K562 (cell line): ENCODE measurements around the gene IL27RA. TPM values are rescaled to one million over a fixed set of nuclear protein-coding genes. Genes with fewer than 3 reads are reported as not detected.

Source experiments
- ARID2 ChIP-seq: fragments of 450-650 bp; IDR thresholded peaks from 2 replicates; pipeline ENCODE4 v1.6.1; 2017; ENCODE audit warnings: antibody characterized with exemption, mild to moderate bottlenecking
- BHLHE40 ChIP-seq: IDR thresholded peaks from 2 replicates; pipeline ENCODE4 v1.6.1; 2011; ENCODE audit warnings: low read length, improper control_type of control experiment
- CTBP1 ChIP-seq: fragments of 450-650 bp; IDR thresholded peaks from 2 replicates; pipeline ENCODE4 v1.6.1; 2016; ENCODE audit warnings: borderline replicate concordance
- DNMT1 ChIP-seq: fragments of 450-650 bp; IDR thresholded peaks from 2 replicates; pipeline ENCODE4 v1.6.1; 2016; ENCODE audit warnings: antibody characterized with exemption, mild to moderate bottlenecking
- E2F6 ChIP-seq, 2 experiments: IDR thresholded peaks; 2 replicates each; pipeline ENCODE4 v1.6.1; 2011; ENCODE audit warnings: borderline replicate concordance in 1 of 2, control low read depth in 1 of 2, low read depth in 1 of 2, low read length in 1 of 2, mild to moderate bottlenecking in 1 of 2, mixed read lengths in 1 of 2, moderate library complexity in 1 of 2; ENCODE audit not compliant: insufficient read depth in 1 of 2, insufficient read length in 1 of 2, poor library complexity in 1 of 2, severe bottlenecking in 1 of 2; ENCODE audit errors: extremely low read depth in 1 of 2
- E4F1 ChIP-seq: fragments of 250-450 bp; sonication (Bioruptor Pico); IDR thresholded peaks from 2 replicates; pipeline ENCODE4 v1.5.0; 2021; ENCODE audit warnings: mild to moderate bottlenecking, borderline replicate concordance
- ELK3 ChIP-seq: fragments of 450-650 bp; formaldehyde crosslinking; IDR thresholded peaks from 2 replicates; pipeline ENCODE4 v1.4.0; 2020; ENCODE audit warnings: mild to moderate bottlenecking
- MCM7 ChIP-seq, 2 experiments: fragments of 450-650 bp; IDR thresholded peaks; 2 replicates each; pipeline ENCODE4 v1.6.1; 2016 to 2018
- NELFE ChIP-seq: IDR thresholded peaks from 2 replicates; pipeline ENCODE4 v1.6.1; 2011; ENCODE audit warnings: mild to moderate bottlenecking; ENCODE audit not compliant: insufficient read depth, insufficient read length
- PBX2 ChIP-seq, 2 experiments: IDR thresholded peaks in 1 of 2; conservative IDR thresholded peaks in 1 of 2; 2 replicates each; pipeline ENCODE4 v1.6.1; 2016; ENCODE audit warnings: low read depth in 2 of 2, mild to moderate bottlenecking in 1 of 2, missing compliant biosample characterization in 1 of 2, missing genetic modification characterization in 1 of 2, moderate library complexity in 1 of 2
- PHB ChIP-seq: fragments of 250-450 bp; sonication (Bioruptor Pico); IDR thresholded peaks from 2 replicates; pipeline ENCODE4 v1.5.0; 2021
- POLR3G ChIP-seq: IDR thresholded peaks from 2 replicates; pipeline ENCODE4 v1.6.1; 2011; ENCODE audit not compliant: insufficient read length, insufficient replicate concordance; ENCODE audit errors: extremely low read depth
- RBM15 ChIP-seq: fragments of 200-400 bp; formaldehyde crosslinking; IDR thresholded peaks from 2 replicates; pipeline ENCODE4 v1.6.1; 2018; ENCODE audit warnings: mild to moderate bottlenecking, low read length, moderate library complexity; ENCODE audit not compliant: insufficient read depth
- RFX7 ChIP-seq: fragments of 250-450 bp; sonication (Bioruptor Pico); IDR thresholded peaks from 2 replicates; pipeline ENCODE4 v1.5.1; 2021; ENCODE audit warnings: mild to moderate bottlenecking
- SRSF9 ChIP-seq: fragments of 200-400 bp; formaldehyde crosslinking; IDR thresholded peaks from 2 replicates; pipeline ENCODE4 v1.6.1; 2017; ENCODE audit warnings: low read depth, low read length, borderline replicate concordance
- TFAM ChIP-seq: fragments of 250-450 bp; sonication (Bioruptor Pico); conservative IDR thresholded peaks from 2 replicates; pipeline ENCODE4 v1.5.0; 2021; ENCODE audit warnings: mild to moderate bottlenecking, moderate library complexity
- ZBTB17 ChIP-seq: fragments of 450-650 bp; formaldehyde crosslinking; IDR thresholded peaks from 2 replicates; pipeline ENCODE4 v1.4.0; 2020; ENCODE audit warnings: mild to moderate bottlenecking
- ZNF134 ChIP-seq: fragments of 250-450 bp; sonication (Bioruptor Pico); conservative IDR thresholded peaks from 2 replicates; pipeline ENCODE4 v1.4.0; 2020
- polyA plus RNA-seq, 8 experiments: library from polyadenylated mRNA; depleted of rRNA in 4 of 8; stranded (reverse) in 5 of 8; unstranded in 3 of 8; fragments of >200 nt; fragmentation: Nextera tagmentation in 2 of 8; fragmentation: Illumina TruSeq in 1 of 8; extraction: Ambion mirVana in 2 of 8; extraction: Trizol in 1 of 8; gene quantifications; 2 replicates each; pipeline versions ENCODE4 v1.2.1 to v1.2.3, GENCODE V29; 2011 to 2014; ENCODE audit warnings: inconsistent platforms in 1 of 8, missing spikeins in 1 of 8
- total RNA-seq, 7 experiments: library from RNA; depleted of rRNA in 6 of 7; stranded (reverse); fragments of >200 nt in 6 of 7; fragmentation: Illumina TruSeq in 2 of 7; extraction: Trizol in 2 of 7; gene quantifications; 2 replicates each; pipeline versions ENCODE4 v1.2.1 to v1.2.3, GENCODE V29; 2011 to 2021; ENCODE audit warnings: low replicate concordance in 1 of 7

The IL27RA gene
- total and polyA plus RNA-seq, 9 of the 15 experiments (the other 6 are each of a cell fraction or from before 2014, with no cell fraction given): 1.9 to 15.9 (median 12.0) TPM

- TF ChIP-seq CTBP1: peak; percentile 44; the same call in 1 of the 2 replicates
- TF ChIP-seq ZBTB17 (CRISPR knock-in tag): no peak
- TF ChIP-seq RFX7 (CRISPR knock-in tag): no peak
- TF ChIP-seq BHLHE40: 0 out of 2 replicates have a peak, but pooled peaks have one; percentile 49
- no peak for TF ChIP-seq TFAM (CRISPR knock-in tag)
- no peak for TF ChIP-seq MCM7 (IDR thresholded peaks at IDR 0.05)
- no peak for TF ChIP-seq ELK3
- no peak for TF ChIP-seq ZNF134
- no peak for TF ChIP-seq E4F1
- TF ChIP-seq E2F6 (IDR thresholded peaks at IDR 0.05; ENCODE audit: borderline replicate concordance in 1 of 2, extremely low read depth in 1 of 2, insufficient read depth in 1 of 2, insufficient read length in 1 of 2, low read depth in 1 of 2, low read length in 1 of 2, poor library complexity in 1 of 2, severe bottlenecking in 1 of 2): peak; percentile 25 to 71
- 0 out of 2 replicates have a peak, but pooled peaks have one; percentile 32 for TF ChIP-seq PHB (CRISPR knock-in tag)
- no peak for TF ChIP-seq DNMT1
- no peak for TF ChIP-seq PBX2 (CRISPR knock-in tag; IDR thresholded peaks at IDR 0.05; ENCODE audit: low read depth)
- TF ChIP-seq PBX2 (tag; conservative IDR thresholded peaks at IDR 0.05; ENCODE audit: low read depth): no peak
- no peak for TF ChIP-seq ARID2
- no peak for TF ChIP-seq RBM15
- TF ChIP-seq POLR3G: no peak
- no peak for TF ChIP-seq SRSF9
- no peak for TF ChIP-seq NELFE
Measured at GRCh38 chr19:14085309-14085995, 53.9 kb downstream of the IL27RA start, which contains the start of gene C19orf67 (continued).
